ENCODE results near the gene MYO1B. TPM values are rescaled to one million over a fixed set of nuclear protein-coding genes. Genes with fewer than 3 reads are reported as not detected.

Gene MYO1B
- total RNA-seq, 2 experiments from 2014 or later: 1.6 to 4.3 TPM

DNA sequence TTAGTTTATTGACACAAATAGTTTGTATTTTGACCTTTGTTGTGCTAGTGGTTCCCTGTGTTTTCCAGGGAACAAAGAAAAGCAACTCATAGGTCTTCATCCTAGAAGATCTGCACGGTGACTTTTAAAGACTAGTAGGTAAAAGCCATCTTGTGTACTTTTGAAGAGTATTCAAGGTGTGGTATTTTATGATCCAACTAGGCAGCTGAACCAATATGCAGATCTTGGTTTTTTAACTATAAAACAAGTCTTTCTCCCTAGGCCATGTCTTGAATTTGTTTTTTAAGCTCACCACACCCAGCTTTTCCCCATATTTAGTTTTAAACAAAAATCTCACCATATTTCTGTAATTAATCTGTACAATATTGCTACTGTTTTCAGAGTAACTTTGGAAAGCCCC lies 30.0 kb upstream of the MYO1B start:
- CTCF ChIA-PET: interaction anchor here (1.3 to 1.9 kb wide), 3 partner anchors 9 to 18 kb away, joined by 3 to 4 read pairs (median 4); no protein-coding TSS in a partner anchor
- H3K9me3 Mint-ChIP-seq (ENCODE audit: low read depth): peaks cover 12% of the 10 kb centered on the region
- H3K4me3 Mint-ChIP-seq: no peak overlapping the region
- H3K36me3 Mint-ChIP-seq: peaks cover 15% of the 10 kb centered on the region
- H3K27me3 Mint-ChIP-seq: no peaks in the 10 kb centered on the region
- no peak overlapping the region for H3K27ac Mint-ChIP-seq
- ATAC-seq (no peak), DNase-seq (no peak)
- H3K4me1 Mint-ChIP-seq: peaks cover 21% of the 10 kb centered on the region

DNA sequence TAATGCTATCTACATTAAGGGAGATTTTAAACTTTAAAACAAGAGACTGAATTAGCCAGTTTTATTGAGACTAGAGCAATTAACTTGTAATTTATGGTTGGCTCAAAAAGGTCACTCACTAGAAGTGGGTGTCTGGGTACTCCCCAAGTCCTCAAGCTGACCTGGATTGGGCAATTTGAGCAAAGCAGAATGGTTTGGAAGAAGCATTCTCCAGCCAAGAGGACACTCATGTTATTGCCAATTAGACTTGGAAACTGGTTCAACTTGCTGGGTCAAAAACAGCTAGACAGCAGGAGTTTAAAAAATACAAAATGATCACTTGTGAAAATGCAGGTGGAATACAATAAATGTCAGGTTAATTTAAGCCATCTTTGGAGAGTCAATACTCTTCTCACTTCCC lies 29.5 kb upstream of the MYO1B start:
- peaks cover 14% of the 10 kb centered on the region for H3K36me3 Mint-ChIP-seq
- CTCF ChIA-PET: interaction anchor here (1.3 to 1.9 kb wide), 3 partner anchors 9 to 18 kb away, joined by 3 to 4 read pairs (median 4); no protein-coding TSS in a partner anchor
- ATAC-seq: no peak

GRCh38 chr2:191217580-191217979 lies 27.6 kb upstream of the MYO1B start:
- DNase-seq: no peak
- no peaks in the 10 kb centered on the region for H3K27me3 Mint-ChIP-seq
- H3K9me3 Mint-ChIP-seq (ENCODE audit: low read depth): peaks cover 8% of the 10 kb centered on the region
- H3K4me1 Mint-ChIP-seq: peaks cover 28% of the 10 kb centered on the region
- H3K4me3 Mint-ChIP-seq: no peak overlapping the region
- CTCF ChIA-PET: interaction anchor here (0.6 to 2.7 kb wide), 9 partner anchors 9 to 421 kb away, joined by 3 to 11 read pairs (median 6); no protein-coding TSS in a partner anchor
- H3K27ac Mint-ChIP-seq: no peak overlapping the region
- peaks cover 5% of the 10 kb centered on the region for H3K36me3 Mint-ChIP-seq
- ATAC-seq: no peak

More for the DNA sequence above, 29.5 kb upstream of the MYO1B start:
- Mint-ChIP-seq H3K27ac (no peak overlapping the region), H3K27me3 (no peaks in the 10 kb centered on the region), H3K4me3 (no peak overlapping the region), H3K9me3 (ENCODE audit: low read depth) (peaks cover 14% of the 10 kb centered on the region), H3K4me1 (peaks cover 26% of the 10 kb centered on the region)
- no peak for DNase-seq

DNA sequence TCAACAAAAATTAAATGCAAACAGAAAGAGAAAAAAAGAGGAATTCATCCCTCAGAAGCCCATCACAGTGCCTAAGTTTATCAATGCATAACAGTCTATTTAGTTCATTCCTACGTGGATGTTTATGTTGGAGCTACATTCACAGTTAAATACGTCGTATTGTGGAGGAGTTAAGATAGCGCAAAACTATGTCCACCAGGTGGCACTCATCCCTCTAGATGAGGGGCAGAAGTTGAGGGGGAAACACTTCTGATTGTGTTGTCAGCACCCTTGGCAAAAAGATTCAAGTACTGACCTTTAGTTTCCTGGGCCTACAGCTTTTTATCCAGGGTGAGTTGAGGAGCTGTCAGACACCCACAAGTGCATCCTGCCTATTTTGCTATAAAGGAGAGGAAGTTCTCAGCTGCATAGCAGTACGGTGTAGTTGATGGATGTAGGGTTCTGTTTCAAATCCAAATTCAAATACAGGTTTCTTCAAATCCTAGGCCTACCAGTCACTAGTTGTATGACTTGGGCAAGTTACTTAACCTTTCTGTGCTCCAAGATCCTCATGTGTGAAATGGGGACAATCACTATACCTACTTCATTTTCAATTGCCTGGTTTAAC lies 26.8 kb upstream of the MYO1B start:
- no peaks in the 10 kb centered on the region for H3K27me3 Mint-ChIP-seq
- CTCF ChIA-PET: interaction anchor here (0.5 to 2.7 kb wide), 10 partner anchors 9 to 420 kb away, joined by 3 to 11 read pairs (median 6); no protein-coding TSS in a partner anchor
- no peak overlapping the region for H3K27ac Mint-ChIP-seq
- peak; percentile 73 for ATAC-seq
- H3K4me1 Mint-ChIP-seq: peaks cover 28% of the 10 kb centered on the region
- H3K36me3 Mint-ChIP-seq: peaks cover 2% of the 10 kb centered on the region
- H3K4me3 Mint-ChIP-seq: no peak overlapping the region
- DNase-seq: peak; percentile 66
- H3K9me3 Mint-ChIP-seq (ENCODE audit: low read depth): peaks cover 3% of the 10 kb centered on the region

GRCh38 chr2:191220671-191221070 lies 24.5 kb upstream of the MYO1B start:
- Mint-ChIP-seq H3K27me3 (no peaks in the 10 kb centered on the region), H3K36me3 (no peaks in the 10 kb centered on the region), H3K9me3 (ENCODE audit: low read depth) (peaks cover 2% of the 10 kb centered on the region), H3K4me1 (peaks cover 28% of the 10 kb centered on the region), H3K4me3 (no peak overlapping the region), H3K27ac (no peak overlapping the region)
- CTCF ChIA-PET: no interaction called here
- no peak for ATAC-seq
- DNase-seq: no peak

- Mint-ChIP-seq H3K36me3 (no peaks in the 10 kb centered on the region), H3K4me1 (peaks cover 28% of the 10 kb centered on the region), H3K4me3 (no peak overlapping the region), H3K9me3 (ENCODE audit: low read depth) (peaks cover 2% of the 10 kb centered on the region), H3K27ac (no peak overlapping the region), H3K27me3 (no peaks in the 10 kb centered on the region)
- ATAC-seq (no peak), DNase-seq (no peak)
- CTCF ChIA-PET: no interaction called here
Measured at GRCh38 chr2:191221666-191222065, 23.5 kb upstream of the MYO1B start.

DNA sequence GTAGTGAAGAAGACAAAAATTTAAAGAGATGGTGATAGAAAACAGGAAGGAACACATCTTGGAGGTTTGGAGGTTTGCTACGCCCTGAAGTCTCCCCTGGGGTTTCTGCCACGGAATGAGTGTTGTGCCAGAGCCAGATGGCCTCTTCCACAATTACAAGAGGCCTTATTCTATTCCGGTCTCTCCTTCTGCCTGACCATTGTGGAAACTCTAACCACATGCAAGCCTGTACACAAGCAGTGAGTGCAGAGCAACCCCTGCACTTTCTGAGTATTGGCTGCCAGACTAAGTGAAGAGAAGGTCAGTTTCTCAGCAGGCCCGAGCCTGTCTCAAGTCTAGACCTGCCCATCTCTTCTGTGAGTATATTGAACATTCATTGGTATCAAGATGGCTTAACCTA lies 22.7 kb upstream of the MYO1B start:
- H3K9me3 Mint-ChIP-seq (ENCODE audit: low read depth): peaks cover 2% of the 10 kb centered on the region
- no peak overlapping the region for H3K27ac Mint-ChIP-seq
- H3K27me3 Mint-ChIP-seq: no peaks in the 10 kb centered on the region
- H3K4me1 Mint-ChIP-seq: peaks cover 26% of the 10 kb centered on the region
- no peak for ATAC-seq
- H3K36me3 Mint-ChIP-seq: no peaks in the 10 kb centered on the region
- H3K4me3 Mint-ChIP-seq: no peak overlapping the region
- CTCF ChIA-PET: no interaction called here
- no peak for DNase-seq

- H3K27ac Mint-ChIP-seq: no peak overlapping the region
- H3K27me3 Mint-ChIP-seq: no peaks in the 10 kb centered on the region
- H3K4me1 Mint-ChIP-seq: peaks cover 23% of the 10 kb centered on the region
- CTCF ChIA-PET: no interaction called here
- DNase-seq: no peak
- peaks cover 2% of the 10 kb centered on the region for H3K9me3 Mint-ChIP-seq (ENCODE audit: low read depth)
- no peak for ATAC-seq
- no peaks in the 10 kb centered on the region for H3K36me3 Mint-ChIP-seq
- H3K4me3 Mint-ChIP-seq: no peak overlapping the region
Measured at GRCh38 chr2:191222952-191223351, 22.3 kb upstream of the MYO1B start.

- Mint-ChIP-seq H3K4me1 (peaks cover 7% of the 10 kb centered on the region), H3K4me3 (no peak overlapping the region), H3K36me3 (no peaks in the 10 kb centered on the region), H3K27me3 (no peaks in the 10 kb centered on the region), H3K9me3 (ENCODE audit: low read depth) (peaks cover 2% of the 10 kb centered on the region), H3K27ac (no peak overlapping the region)
- no peak for ATAC-seq
- CTCF ChIA-PET: interaction anchor here (1.5 kb wide), 1 partner anchor 9 kb away, joined by 4 read pairs; no protein-coding TSS in a partner anchor
- DNase-seq: no peak
Measured at GRCh38 chr2:191225126-191225525, 20.1 kb upstream of the MYO1B start.

GRCh38 chr2:191225690-191226089 lies 19.5 kb upstream of the MYO1B start:
- Mint-ChIP-seq H3K27ac (no peak overlapping the region), H3K4me3 (no peak overlapping the region), H3K9me3 (ENCODE audit: low read depth) (no peaks in the 10 kb centered on the region), H3K27me3 (no peaks in the 10 kb centered on the region), H3K36me3 (no peaks in the 10 kb centered on the region), H3K4me1 (peaks cover 2% of the 10 kb centered on the region)
- CTCF ChIA-PET: interaction anchor here (0.9 to 1.5 kb wide), 2 partner anchors 10 to 296 kb away, joined by 3 to 4 read pairs; no protein-coding TSS in a partner anchor
- DNase-seq: no peak
- ATAC-seq: no peak

DNA sequence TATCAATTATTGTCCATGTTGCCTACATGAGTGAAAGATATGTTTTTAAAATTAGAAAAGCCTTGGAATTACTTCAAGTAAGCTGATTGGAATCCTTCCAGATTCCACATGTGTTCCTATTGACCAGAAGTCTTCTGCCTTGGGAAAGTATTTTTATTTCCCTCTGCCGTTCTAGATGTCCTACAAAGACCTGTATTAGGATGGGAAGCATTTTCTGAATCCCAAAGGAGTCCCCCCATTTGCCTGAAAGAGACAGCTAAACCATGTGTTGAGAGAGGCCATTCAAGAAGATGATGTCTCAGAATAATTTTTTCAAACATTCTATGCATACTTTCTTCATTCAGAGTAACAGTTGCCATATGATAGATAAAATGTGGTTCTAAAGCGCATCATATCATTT lies 19.0 kb upstream of the MYO1B start:
- Mint-ChIP-seq H3K27ac (no peak overlapping the region), H3K4me1 (no peaks in the 10 kb centered on the region), H3K4me3 (no peak overlapping the region), H3K27me3 (no peaks in the 10 kb centered on the region), H3K36me3 (no peaks in the 10 kb centered on the region), H3K9me3 (ENCODE audit: low read depth) (no peaks in the 10 kb centered on the region)
- no peak for DNase-seq
- ATAC-seq: no peak
- CTCF ChIA-PET: interaction anchor here (0.9 to 1.5 kb wide), 2 partner anchors 10 to 295 kb away, joined by 3 to 4 read pairs; no protein-coding TSS in a partner anchor

DNA sequence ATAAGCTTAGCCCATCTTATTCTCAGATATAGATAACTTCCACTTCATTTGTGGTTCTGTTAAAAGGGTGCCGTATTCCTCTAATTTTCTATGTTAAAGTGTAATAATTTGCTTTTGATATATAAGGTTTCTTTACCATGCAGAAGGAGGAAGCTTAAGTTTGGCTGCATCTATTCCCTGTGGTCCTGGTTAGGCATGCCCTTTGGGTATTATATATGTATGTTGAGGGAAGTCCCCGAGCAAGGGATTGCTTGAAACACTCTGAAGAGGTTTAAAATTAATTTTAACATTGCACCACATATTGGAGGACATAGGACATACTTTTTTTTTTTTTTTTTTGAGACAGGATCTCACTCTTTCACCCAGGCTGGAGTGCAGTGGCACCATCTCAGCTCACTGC lies 16.9 kb upstream of the MYO1B start:
- ATAC-seq: no peak
- no peaks in the 10 kb centered on the region for H3K9me3 Mint-ChIP-seq (ENCODE audit: low read depth)
- H3K4me3 Mint-ChIP-seq: no peak overlapping the region
- no peaks in the 10 kb centered on the region for H3K4me1 Mint-ChIP-seq
- no peaks in the 10 kb centered on the region for H3K36me3 Mint-ChIP-seq
- H3K27ac Mint-ChIP-seq: no peak overlapping the region
- no peaks in the 10 kb centered on the region for H3K27me3 Mint-ChIP-seq
- DNase-seq: no peak
- CTCF ChIA-PET: interaction anchor here (0.7 kb wide), 1 partner anchor 10 kb away, joined by 3 read pairs; no protein-coding TSS in a partner anchor

- no peaks in the 10 kb centered on the region for H3K27me3 Mint-ChIP-seq
- DNase-seq (no peak), ATAC-seq (no peak)
- no peak overlapping the region for H3K27ac Mint-ChIP-seq
- H3K36me3 Mint-ChIP-seq: no peaks in the 10 kb centered on the region
- no peaks in the 10 kb centered on the region for H3K4me1 Mint-ChIP-seq
- H3K4me3 Mint-ChIP-seq: no peak overlapping the region
- H3K9me3 Mint-ChIP-seq (ENCODE audit: low read depth): no peaks in the 10 kb centered on the region
- CTCF ChIA-PET: no interaction called here
Measured at GRCh38 chr2:191228861-191229260, 16.3 kb upstream of the MYO1B start.

- no peak overlapping the region for H3K27ac Mint-ChIP-seq
- DNase-seq (no peak), ATAC-seq (no peak)
- H3K36me3 Mint-ChIP-seq: no peaks in the 10 kb centered on the region
- H3K9me3 Mint-ChIP-seq (ENCODE audit: low read depth): no peaks in the 10 kb centered on the region
- H3K4me1 Mint-ChIP-seq: no peaks in the 10 kb centered on the region
- CTCF ChIA-PET: no interaction called here
- H3K27me3 Mint-ChIP-seq: no peaks in the 10 kb centered on the region
- H3K4me3 Mint-ChIP-seq: no peak overlapping the region
Measured at GRCh38 chr2:191230174-191230573, 15.0 kb upstream of the MYO1B start.

Data from activated CD8-positive, alpha-beta memory T cell treated with anti-CD3 and anti-CD28 coated beads, Interleukin-2, amount 10 ng/mL, durations not matched to agents 7 days and 5 days (primary cell).